PFSK-1 (cell line): Measurements from ENCODE around the gene CCDC85C.

Source experiments
- FOXP2 ChIP-seq: optimal IDR thresholded peaks from 2 replicates; pipeline ENCODE3; 2011; ENCODE audit warnings: borderline replicate concordance, control low read depth, inconsistent platforms; ENCODE audit not compliant: insufficient read depth; ENCODE audit errors: extremely low read length, extremely low read depth
- POLR2AphosphoS5 ChIP-seq: IDR thresholded peaks from 2 replicates; pipeline ENCODE4 v1.6.1; 2012; ENCODE audit warnings: low read depth, mild to moderate bottlenecking, control low read depth, low read length, moderate library complexity
- SIN3A ChIP-seq: IDR thresholded peaks from 2 replicates; pipeline ENCODE4 v1.6.1; 2012; ENCODE audit warnings: mild to moderate bottlenecking, low read length, moderate library complexity, borderline replicate concordance; ENCODE audit not compliant: insufficient read depth
- TAF1 ChIP-seq: IDR thresholded peaks from 2 replicates; pipeline ENCODE4 v1.6.1; 2012; ENCODE audit warnings: low read length, control low read depth, borderline replicate concordance; ENCODE audit not compliant: insufficient read depth
- TF ChIP-seq, protein P1 (sequence below), 2 experiments: IDR thresholded peaks; 2 replicates each; pipeline versions ENCODE4 v1.6.1 to v1.8.0; 2011 to 2012; ENCODE audit warnings: low read depth in 2 of 2, low read length in 2 of 2, control low read depth in 1 of 2, inconsistent platforms in 1 of 2, mild to moderate bottlenecking in 1 of 2, moderate library complexity in 1 of 2; ENCODE audit not compliant: insufficient read depth in 1 of 2

The CCDC85C gene

DNA sequence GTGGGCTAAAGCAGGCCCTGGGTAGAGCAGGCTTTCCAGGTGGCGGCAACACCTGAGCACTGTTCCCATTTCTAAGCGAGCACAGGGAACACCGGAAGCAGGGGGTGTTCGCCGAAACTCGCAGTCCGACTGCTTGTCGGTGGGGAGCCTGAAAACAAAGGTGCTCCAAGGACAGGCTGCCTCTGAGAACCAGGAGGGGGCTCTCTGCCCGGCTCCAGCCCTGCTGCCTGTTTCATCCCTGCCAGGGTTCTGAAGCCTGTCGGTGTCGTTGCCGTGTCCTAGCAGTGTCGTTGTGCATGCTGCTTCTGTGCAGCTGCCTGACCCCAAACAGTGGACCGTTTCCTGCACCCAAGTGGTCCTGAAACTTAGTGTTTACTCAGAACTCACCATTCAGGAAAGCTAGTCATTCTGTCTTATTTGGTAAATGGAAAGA is 101.0 kb downstream of the CCDC85C start:
- TF ChIP-seq TAF1 (no peak), FOXP2 (no peak), SIN3A (no peak), POLR2AphosphoS5 (no peak)
- TF ChIP-seq, protein P1, sequence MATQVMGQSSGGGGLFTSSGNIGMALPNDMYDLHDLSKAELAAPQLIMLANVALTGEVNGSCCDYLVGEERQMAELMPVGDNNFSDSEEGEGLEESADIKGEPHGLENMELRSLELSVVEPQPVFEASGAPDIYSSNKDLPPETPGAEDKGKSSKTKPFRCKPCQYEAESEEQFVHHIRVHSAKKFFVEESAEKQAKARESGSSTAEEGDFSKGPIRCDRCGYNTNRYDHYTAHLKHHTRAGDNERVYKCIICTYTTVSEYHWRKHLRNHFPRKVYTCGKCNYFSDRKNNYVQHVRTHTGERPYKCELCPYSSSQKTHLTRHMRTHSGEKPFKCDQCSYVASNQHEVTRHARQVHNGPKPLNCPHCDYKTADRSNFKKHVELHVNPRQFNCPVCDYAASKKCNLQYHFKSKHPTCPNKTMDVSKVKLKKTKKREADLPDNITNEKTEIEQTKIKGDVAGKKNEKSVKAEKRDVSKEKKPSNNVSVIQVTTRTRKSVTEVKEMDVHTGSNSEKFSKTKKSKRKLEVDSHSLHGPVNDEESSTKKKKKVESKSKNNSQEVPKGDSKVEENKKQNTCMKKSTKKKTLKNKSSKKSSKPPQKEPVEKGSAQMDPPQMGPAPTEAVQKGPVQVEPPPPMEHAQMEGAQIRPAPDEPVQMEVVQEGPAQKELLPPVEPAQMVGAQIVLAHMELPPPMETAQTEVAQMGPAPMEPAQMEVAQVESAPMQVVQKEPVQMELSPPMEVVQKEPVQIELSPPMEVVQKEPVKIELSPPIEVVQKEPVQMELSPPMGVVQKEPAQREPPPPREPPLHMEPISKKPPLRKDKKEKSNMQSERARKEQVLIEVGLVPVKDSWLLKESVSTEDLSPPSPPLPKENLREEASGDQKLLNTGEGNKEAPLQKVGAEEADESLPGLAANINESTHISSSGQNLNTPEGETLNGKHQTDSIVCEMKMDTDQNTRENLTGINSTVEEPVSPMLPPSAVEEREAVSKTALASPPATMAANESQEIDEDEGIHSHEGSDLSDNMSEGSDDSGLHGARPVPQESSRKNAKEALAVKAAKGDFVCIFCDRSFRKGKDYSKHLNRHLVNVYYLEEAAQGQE (IDR thresholded peaks at IDR 0.05; ENCODE audit: insufficient read depth in 1 of 2, low read depth in 2 of 2, low read length in 2 of 2): no peak

- TF ChIP-seq, protein P1 (IDR thresholded peaks at IDR 0.05; ENCODE audit: insufficient read depth in 1 of 2, low read depth in 2 of 2, low read length in 2 of 2): no peak
- TF ChIP-seq SIN3A (no peak), FOXP2 (no peak), TAF1 (no peak), POLR2AphosphoS5 (no peak)
Measured at GRCh38 chr14:99497894-99498293, 106.1 kb downstream of the CCDC85C start.

GRCh38 chr14:99497341-99497740 is 106.7 kb downstream of the CCDC85C start:
- no peak for TF ChIP-seq POLR2AphosphoS5
- no peak for TF ChIP-seq TAF1
- TF ChIP-seq FOXP2: no peak
- no peak for TF ChIP-seq SIN3A
- TF ChIP-seq, protein P1 (IDR thresholded peaks at IDR 0.05; ENCODE audit: insufficient read depth in 1 of 2, low read depth in 2 of 2, low read length in 2 of 2): no peak

DNA sequence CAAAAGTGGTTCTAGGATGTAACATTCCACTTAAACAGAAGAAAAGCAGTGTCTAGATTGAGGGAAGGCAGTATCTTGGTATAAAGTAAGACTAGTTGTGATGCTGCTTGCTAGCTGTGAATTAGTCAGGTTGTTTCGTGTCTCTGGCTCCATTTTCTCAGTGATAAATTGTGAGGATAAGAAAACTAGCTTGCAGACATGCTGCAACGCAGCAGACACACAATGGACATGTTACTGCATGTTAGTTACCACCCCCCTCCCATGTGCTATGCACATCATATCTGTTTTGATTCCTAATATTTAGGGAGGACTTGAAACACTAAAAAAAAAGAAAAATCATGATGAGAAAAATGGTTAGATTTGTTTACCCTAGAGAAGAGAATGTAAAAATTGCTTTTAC is 119.9 kb downstream of the CCDC85C start:
- TF ChIP-seq TAF1: no peak
- TF ChIP-seq FOXP2: no peak
- TF ChIP-seq, protein P1 (IDR thresholded peaks at IDR 0.05; ENCODE audit: insufficient read depth in 1 of 2, low read depth in 2 of 2, low read length in 2 of 2): no peak
- no peak for TF ChIP-seq SIN3A
- no peak for TF ChIP-seq POLR2AphosphoS5

DNA sequence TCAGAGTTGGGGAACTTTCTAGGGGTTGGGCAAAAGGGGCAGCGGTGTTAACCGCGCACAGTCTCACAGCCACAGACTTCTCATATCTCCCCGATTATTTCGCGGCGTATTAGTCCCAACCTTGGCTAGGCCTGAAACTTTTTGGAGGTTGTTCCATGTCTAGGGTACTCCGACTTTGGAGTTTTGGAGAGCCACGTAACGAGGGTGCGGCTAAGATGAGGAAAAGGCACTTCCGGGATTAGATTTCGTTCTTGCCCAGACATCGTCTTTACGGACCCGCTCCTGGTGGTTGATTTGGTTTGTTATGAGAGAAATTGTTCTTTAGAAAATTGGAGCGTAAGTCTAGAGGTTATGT is 122.3 kb downstream of the CCDC85C start:
- no peak for TF ChIP-seq POLR2AphosphoS5
